H1 (cell line): ENCODE measurements around the gene NT5M.

Experiments
- ATF3 ChIP-seq: IDR thresholded peaks from 2 replicates; pipeline ENCODE4 v1.6.1; 2011; ENCODE audit warnings: low read depth, mild to moderate bottlenecking, low read length; ENCODE audit not compliant: insufficient read depth
- NRF1 ChIP-seq: IDR thresholded peaks from 2 replicates; pipeline ENCODE4 v1.6.1; 2011; ENCODE audit warnings: mild to moderate bottlenecking, low read depth, low read length, improper control_type of control experiment
- POLR2A ChIP-seq, 2 experiments: IDR thresholded peaks; 1 replicate in 1 of 2; 2 replicates in 1 of 2; pipeline ENCODE4 v1.6.1; 2011; ENCODE audit warnings: low read depth in 2 of 2, low read length in 2 of 2, mild to moderate bottlenecking in 2 of 2; ENCODE audit errors: control extremely low read depth in 1 of 2
- POLR2AphosphoS5 ChIP-seq: IDR thresholded peaks from 2 replicates; pipeline ENCODE4 v1.6.1; 2011; ENCODE audit warnings: low read depth, low read length
- TAF1 ChIP-seq: IDR thresholded peaks from 2 replicates; pipeline ENCODE4 v1.6.1; 2011; ENCODE audit warnings: mild to moderate bottlenecking, low read depth, low read length

- TF ChIP-seq POLR2AphosphoS5 (no peak), TAF1 (no peak), ATF3 (no peak), POLR2A (IDR thresholded peaks at IDR 0.05; ENCODE audit: control extremely low read depth in 1 of 2, low read depth in 2 of 2, low read length in 2 of 2) (no peak), NRF1 (no peak)
Observed at GRCh38 chr17:17366235-17366634, 63.1 kb downstream of the NT5M start.
